Heart right ventricle (tissue), 16 donors: Measurements from ENCODE around the gene RPS6KA2. TPM values are rescaled to one million over a fixed set of nuclear protein-coding genes. Genes with fewer than 3 reads are reported as not detected.

Experiments used
- ATAC-seq, 8 donors: fragments of 200-7000 bp; cut with Tn5 transposase; one replicate each; pipeline ENCODE4 v1.9.1; 2020; ENCODE audit warnings: mild to moderate bottlenecking in 8 of 8, moderate library complexity in 8 of 8, moderate number of reproducible peaks in 1 of 8
- DNase-seq, 2 donors: peaks; one replicate each; pipeline ENCODE4 v3.0.0-alpha.2; 2020
- H3K27ac ChIP-seq, 10 donors: fragments of 200-600 bp; sonication (generic) in 2 of 10; one replicate each; pipeline versions ENCODE4 v1.5.0 to v1.8.0; 2020 to 2022; ENCODE audit warnings: mild to moderate bottlenecking in 3 of 10
- H3K27me3 ChIP-seq, 7 donors: fragments of 200-600 bp; one replicate each; pipeline ENCODE4 v1.8.0; 2021 to 2022; ENCODE audit warnings: mild to moderate bottlenecking in 2 of 7
- H3K36me3 ChIP-seq, 9 donors: fragments of 200-600 bp; sonication (generic) in 1 of 9; one replicate each; pipeline versions ENCODE4 v1.5.0 to v1.8.0; 2020 to 2022; ENCODE audit warnings: mild to moderate bottlenecking in 2 of 9
- H3K4me1 ChIP-seq, 9 donors: fragments of 200-600 bp; sonication (generic) in 1 of 9; one replicate each; pipeline versions ENCODE4 v1.5.0 to v1.8.0; 2020 to 2022; ENCODE audit warnings: mild to moderate bottlenecking in 4 of 9
- H3K4me3 ChIP-seq, 10 donors: fragments of 200-600 bp; sonication (generic) in 2 of 10; one replicate each; pipeline versions ENCODE4 v1.5.0 to v1.8.0; 2020 to 2022; ENCODE audit warnings: mild to moderate bottlenecking in 7 of 10, moderate library complexity in 2 of 10
- H3K9me3 ChIP-seq, 11 donors: fragments of 200-600 bp in 10 of 11; sonication (generic) in 2 of 11; one replicate each; pipeline versions ENCODE4 v1.5.0 to v1.8.0; 2013 to 2022; ENCODE audit warnings: mild to moderate bottlenecking in 2 of 11, control low read depth in 1 of 11, moderate library complexity in 1 of 11
- WGBS, 2 donors: extraction: QIAGEN DNeasy Blood & Tissue Kit; methylation state at CpG; one replicate each; pipeline ENCODE4 v1.1.7; 2013; ENCODE audit warnings: inconsistent platforms in 1 of 2; 5-methylcytosine and 5-hydroxymethylcytosine counted together
- intact Hi-C, 10 donors: fragments of 100-400 bp; cut with DNase I; formaldehyde crosslinking; loops; one replicate each; pipeline versions ENCODE4 v1.11.1 to v1.14.2; 2022
- polyA plus RNA-seq, 2 donors: library from polyadenylated mRNA; stranded (reverse); fragments of 200-250 nt; gene quantifications; one replicate each; pipeline ENCODE4 v1.2.3, GENCODE V29; 2013
- total RNA-seq, 10 donors: library from RNA; stranded (reverse); fragmentation: NEBNext Ultra II Directional in 3 of 10; extraction: Animal tissue kit (Norgen Biotek cat#: 25700) in 3 of 10; gene quantifications; one replicate each; pipeline versions ENCODE4 v1.2.1 to v1.2.4, GENCODE V29; 2021 to 2023
- TF ChIP-seq, protein P1 (sequence below), 9 donors: fragments of 200-600 bp; sonication (generic) in 2 of 9; IDR thresholded peaks; one replicate each; pipeline versions ENCODE4 v1.5.0 to v1.8.0; 2021 to 2022; ENCODE audit warnings: antibody characterized with exemption in 9 of 9, mild to moderate bottlenecking in 5 of 9, moderate library complexity in 1 of 9
- donor health status: Arrhythmogenic right ventricular cardiomyopathy.
- donor health status: ischemic (EF 13 %, LVEDD 7.1; RV severe dilation, severe dysfunction).
- donor health status: healthy with polysubstance abuse.
- donor health status: DM: no; HTN: yes; CAD: no.
- donor health status: DM: no; HTN: no; CAD: no.
- donor health status: ischemic (EF 25% LVEDD 6.9; RV normal size, moderate dysfunction).
- donor health status: ischemic (EF 25% LVEDD 5.7; RV mildly dilated, moderate dysfunction).
- donor health status: healthy.
- donor health status: DM: yes; HTN: yes; CAD: no.
- donor health status: Ischemic cardiomyopathy.
- donor health status: ischemic (EF 35%, LVEDD 5.7; RV mildly dilated, moderate dysfunction).
- donor health status: nonischemic (EF 11% LVEDD 7.7; RV severe dilation, severe dysfunction).
- donor health status: DM: yes; HTN: yes; CAD: no.
- donor health status: PGD.
- donor health status: ischemic (EF 29% LVEDD 5.4; RV normal size, mild dysfunction).
- donor health status: nonischemic (EF 23%, LVEDD 6.1; RV moderate dilation, normal function).

RPS6KA2 gene
- total and polyA plus RNA-seq, 12 donors, result 20.3 to 91.4 (median 73.7) TPM

DNA sequence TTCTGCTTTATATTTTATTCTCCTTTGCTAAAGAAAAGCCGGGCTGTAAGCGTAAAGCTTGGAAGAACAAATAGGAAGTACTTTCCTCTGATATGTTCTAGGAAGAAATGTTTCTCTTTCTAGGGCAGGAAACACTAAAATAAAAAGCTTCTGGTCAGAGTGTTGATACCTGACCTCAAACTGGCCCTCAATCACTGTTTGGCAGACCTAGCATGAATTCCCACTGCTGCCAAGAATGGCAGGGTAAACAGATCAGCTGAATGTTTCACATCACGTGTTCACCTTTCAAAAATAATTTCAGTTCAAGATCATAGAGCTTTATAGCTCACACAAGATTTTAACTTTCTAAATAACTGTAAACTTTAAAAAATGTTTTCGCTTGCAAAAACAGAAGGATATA is 247.3 kb downstream of the RPS6KA2 start:
- peak overlapping the region in 6 of 10 donors; percentile 28 to 98 (median 96) for H3K27ac ChIP-seq
- ATAC-seq (peak in 3 of 8 donors; percentile 15 to 28 (median 26)), DNase-seq (peak in 1 of 2 donors; percentile 59)
- peak overlapping the region in 5 of 10 donors; percentile 80 to 97 (median 94) for H3K4me3 ChIP-seq
- H3K4me1 ChIP-seq, result peaks cover 3 to 62% (median 29%) of the 10 kb centered on the region in 9 donors
- WGBS, 2 donors, result 43 to 47% methylated on average over 4 of the region's 4 CpGs
- TF ChIP-seq, protein P1, sequence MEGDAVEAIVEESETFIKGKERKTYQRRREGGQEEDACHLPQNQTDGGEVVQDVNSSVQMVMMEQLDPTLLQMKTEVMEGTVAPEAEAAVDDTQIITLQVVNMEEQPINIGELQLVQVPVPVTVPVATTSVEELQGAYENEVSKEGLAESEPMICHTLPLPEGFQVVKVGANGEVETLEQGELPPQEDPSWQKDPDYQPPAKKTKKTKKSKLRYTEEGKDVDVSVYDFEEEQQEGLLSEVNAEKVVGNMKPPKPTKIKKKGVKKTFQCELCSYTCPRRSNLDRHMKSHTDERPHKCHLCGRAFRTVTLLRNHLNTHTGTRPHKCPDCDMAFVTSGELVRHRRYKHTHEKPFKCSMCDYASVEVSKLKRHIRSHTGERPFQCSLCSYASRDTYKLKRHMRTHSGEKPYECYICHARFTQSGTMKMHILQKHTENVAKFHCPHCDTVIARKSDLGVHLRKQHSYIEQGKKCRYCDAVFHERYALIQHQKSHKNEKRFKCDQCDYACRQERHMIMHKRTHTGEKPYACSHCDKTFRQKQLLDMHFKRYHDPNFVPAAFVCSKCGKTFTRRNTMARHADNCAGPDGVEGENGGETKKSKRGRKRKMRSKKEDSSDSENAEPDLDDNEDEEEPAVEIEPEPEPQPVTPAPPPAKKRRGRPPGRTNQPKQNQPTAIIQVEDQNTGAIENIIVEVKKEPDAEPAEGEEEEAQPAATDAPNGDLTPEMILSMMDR (IDR thresholded peaks at IDR 0.05), result no peak
- no peaks in the 10 kb centered on the region for H3K27me3 ChIP-seq
- no peaks in the 10 kb centered on the region for H3K36me3 ChIP-seq
- H3K9me3 ChIP-seq, result no peaks in the 10 kb centered on the region
- intact Hi-C loops, result loop anchor here in 6 of 10 donors (2.0 to 5.0 kb wide), 6 partner anchors 15 to 222 kb away; partner anchors contain the start of gene SFT2D1 (in 4 of the 6)

DNA sequence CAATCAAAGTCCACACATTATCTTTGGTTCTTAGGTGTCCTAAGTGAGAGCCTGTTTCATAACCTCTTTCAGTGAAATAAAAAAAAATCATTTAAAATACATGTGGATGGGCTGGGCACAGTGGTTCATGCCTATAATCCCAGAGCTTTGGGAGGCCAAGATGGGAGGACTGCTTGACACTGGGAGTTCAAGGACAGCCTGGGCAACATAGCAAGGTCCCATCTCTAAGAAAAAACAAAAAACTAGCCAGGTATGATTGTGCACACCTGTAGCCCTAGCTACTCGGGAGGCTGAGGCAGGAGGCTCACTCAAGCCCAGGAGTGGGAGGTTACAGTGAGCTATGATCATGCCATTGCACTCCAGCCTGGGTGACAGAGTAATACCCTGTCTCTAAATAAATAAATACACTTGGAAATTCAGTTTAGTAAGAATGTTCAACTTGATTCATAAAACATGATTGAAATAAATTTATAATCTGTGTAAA is 247.9 kb downstream of the RPS6KA2 start:
- Histone ChIP-seq H3K9me3 (no peaks in the 10 kb centered on the region), H3K27ac (peak overlapping the region in 5 of 10 donors; percentile 28 to 98 (median 97)), H3K27me3 (no peaks in the 10 kb centered on the region), H3K4me1 (peaks cover 3 to 61% (median 29%) of the 10 kb centered on the region in 9 donors), H3K4me3 (peak overlapping the region in 3 of 10 donors; percentile 89 to 97 (median 96)), H3K36me3 (no peaks in the 10 kb centered on the region)
- ATAC-seq, result no peak
- no peak for DNase-seq
- WGBS, 2 donors, result 92 to 98% methylated on average over 1 of the region's 1 CpG
- TF ChIP-seq, protein P1 (IDR thresholded peaks at IDR 0.05), result no peak
- intact Hi-C loops, result no loop called here

DNA sequence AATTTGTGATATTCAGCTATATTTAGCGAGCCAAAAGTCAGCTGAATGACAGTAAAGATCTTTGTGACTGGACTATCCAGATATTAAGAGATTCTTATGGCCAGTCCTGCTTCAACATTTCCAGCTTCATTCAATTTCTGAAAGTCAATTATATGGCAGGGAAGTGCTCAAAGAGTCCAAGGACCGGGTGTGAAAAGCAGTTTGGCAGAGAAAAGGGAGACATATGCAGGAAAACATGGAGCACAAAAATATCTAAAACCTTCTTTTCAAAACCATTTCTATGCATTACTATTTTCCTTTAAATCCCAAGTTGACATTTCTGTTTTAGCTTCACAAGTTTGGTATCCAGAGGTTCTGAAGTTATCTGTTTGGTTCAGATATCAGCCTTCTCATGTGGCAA is 249.3 kb downstream of the RPS6KA2 start:
- intact Hi-C loops, result no loop called here
- DNase-seq (no peak), ATAC-seq (no peak)
- Histone ChIP-seq H3K36me3 (no peaks in the 10 kb centered on the region), H3K27ac (peak overlapping the region in 3 of 10 donors; percentile 11 to 29 (median 17)), H3K4me3 (no peak overlapping the region), H3K4me1 (peaks cover 0 to 56% (median 26%) of the 10 kb centered on the region in 9 donors), H3K9me3 (no peaks in the 10 kb centered on the region), H3K27me3 (no peaks in the 10 kb centered on the region)
- WGBS, 2 donors, result 50 to 58% methylated on average over 2 of the region's 2 CpGs
- TF ChIP-seq, protein P1 (IDR thresholded peaks at IDR 0.05), result no peak

DNA sequence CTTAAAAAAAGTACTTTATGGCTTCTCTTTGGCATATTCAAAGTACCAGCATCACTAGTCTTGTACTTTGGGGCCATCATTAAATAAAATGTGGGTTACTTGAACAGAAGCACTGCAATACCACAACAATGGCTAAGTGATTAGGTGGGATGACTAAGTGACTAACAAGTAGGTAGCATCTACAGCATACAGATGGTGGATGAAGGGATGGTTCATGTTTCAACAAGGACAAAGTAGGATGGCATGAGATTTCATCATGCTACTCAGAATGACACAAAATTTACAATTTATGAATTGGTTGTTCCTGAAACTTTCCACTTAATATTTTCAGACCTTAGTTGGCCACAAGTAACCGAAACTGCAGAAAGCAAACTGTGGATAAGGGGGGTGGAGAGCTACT is 252.0 kb downstream of the RPS6KA2 start:
- Histone ChIP-seq H3K9me3 (no peaks in the 10 kb centered on the region), H3K4me3 (no peak overlapping the region), H3K4me1 (peaks cover 0 to 64% (median 23%) of the 10 kb centered on the region in 9 donors), H3K27me3 (no peaks in the 10 kb centered on the region), H3K27ac (no peak overlapping the region), H3K36me3 (peaks cover 0 to 7% (median 0%) of the 10 kb centered on the region in 9 donors)
- intact Hi-C loops, result no loop called here
- 95 to 100% methylated on average over 1 of the region's 1 CpG for WGBS, 2 donors
- DNase-seq (no peak), ATAC-seq (no peak)
- TF ChIP-seq, protein P1 (IDR thresholded peaks at IDR 0.05), result no peak
